Measurements from ENCODE around the gene ZNF544.

DNA sequence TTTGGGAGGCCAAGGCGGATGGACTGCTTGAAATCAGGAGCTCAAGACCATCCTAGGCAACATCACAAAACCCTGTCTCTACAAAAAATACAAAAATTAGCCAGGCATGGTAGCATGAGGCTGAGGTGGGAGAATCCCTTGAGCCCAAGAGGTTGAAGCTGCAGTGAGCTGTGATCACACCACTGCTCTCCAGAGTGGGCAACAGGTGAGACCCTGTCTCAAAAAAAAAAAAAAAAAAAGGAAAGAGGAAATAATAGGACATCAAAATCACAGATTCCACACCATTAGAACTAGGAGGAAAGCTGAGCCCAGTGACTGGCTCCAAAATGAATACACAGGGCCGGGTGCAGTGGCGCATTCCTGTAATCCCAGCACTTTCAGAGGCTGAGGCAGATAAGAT is 46.9 kb downstream of the ZNF544 start:
- TF ChIP-seq POLR2A (IDR thresholded peaks at IDR 0.05) (no peak), CTCF (IDR thresholded peaks at IDR 0.05) (no peak)
